Mesendoderm (in vitro differentiated cells): ENCODE measurements around the gene FAM184B.

ENCODE experiments used
- DNase-seq: peaks from one replicate; pipeline ENCODE4 v3.0.0; 2013
- H2AK5ac ChIP-seq: 2 replicates; pipeline ENCODE4 v1.6.1; 2013; ENCODE audit warnings: low read length, inconsistent platforms
- H2BK120ac ChIP-seq: 2 replicates; pipeline ENCODE4 v1.6.1; 2013; ENCODE audit warnings: low read depth, mild to moderate bottlenecking, low read length, moderate library complexity, mixed read lengths
- H2BK15ac ChIP-seq: replicated peaks from 2 replicates; pipeline ENCODE4 v1.6.1; 2013; ENCODE audit warnings: low read depth, mild to moderate bottlenecking, moderate library complexity
- H2BK5ac ChIP-seq: 2 replicates; pipeline ENCODE4 v1.6.1; 2013; ENCODE audit warnings: low read length, inconsistent platforms
- H3K18ac ChIP-seq: 2 replicates; pipeline ENCODE4 v1.6.1; 2013; ENCODE audit warnings: mild to moderate bottlenecking, low read length, mixed read lengths
- H3K23ac ChIP-seq: one replicate; pipeline ENCODE4 v1.6.1; 2013; ENCODE audit warnings: low read length
- H3K27ac ChIP-seq: 2 replicates; pipeline ENCODE4 v1.5.1; 2013; ENCODE audit warnings: low read depth, mild to moderate bottlenecking, inconsistent platforms, low read length, moderate library complexity
- H3K27me3 ChIP-seq: 2 replicates; pipeline ENCODE4 v1.6.1; 2013; ENCODE audit warnings: low read length, control low read depth, mild to moderate bottlenecking, inconsistent platforms; ENCODE audit not compliant: insufficient read depth, poor library complexity
- H3K36me3 ChIP-seq: 2 replicates; pipeline ENCODE4 v1.6.1; 2013; ENCODE audit warnings: low read length, inconsistent platforms; ENCODE audit not compliant: control insufficient read depth, insufficient read depth
- H3K4ac ChIP-seq: one replicate; pipeline ENCODE4 v1.6.1; 2013; ENCODE audit warnings: low read depth, mild to moderate bottlenecking, low read length, moderate library complexity
- H3K4me1 ChIP-seq: 2 replicates; pipeline ENCODE4 v1.6.1; 2013; ENCODE audit warnings: low read depth, low read length, inconsistent platforms; ENCODE audit not compliant: control insufficient read depth
- H3K4me2 ChIP-seq: 2 replicates; pipeline ENCODE4 v1.6.1; 2013; ENCODE audit warnings: low read length
- H3K4me3 ChIP-seq: 2 replicates; pipeline ENCODE4 v1.5.1; 2013; ENCODE audit warnings: mild to moderate bottlenecking, low read length
- H3K56ac ChIP-seq: one replicate; pipeline ENCODE4 v1.6.1; 2013; ENCODE audit warnings: low read length
- H3K79me1 ChIP-seq: 2 replicates; pipeline ENCODE4 v1.6.1; 2013; ENCODE audit warnings: low read length, inconsistent platforms
- H3K79me2 ChIP-seq: 2 replicates; pipeline ENCODE4 v1.6.1; 2013; ENCODE audit warnings: mild to moderate bottlenecking, low read length; ENCODE audit not compliant: control insufficient read depth, insufficient read depth
- H3K9ac ChIP-seq: 2 replicates; pipeline ENCODE4 v1.6.1; 2013; ENCODE audit warnings: low read length, inconsistent platforms
- H4K5ac ChIP-seq: one replicate; pipeline ENCODE4 v1.6.1; 2013; ENCODE audit warnings: low read length
- H4K8ac ChIP-seq: one replicate; pipeline ENCODE4 v1.6.1; 2013; ENCODE audit warnings: low read depth, mild to moderate bottlenecking, control low read depth, low read length, moderate library complexity
- WGBS: extraction: QIAGEN DNeasy Blood & Tissue Kit; methylation state at CpG from one replicate; pipeline ENCODE4 v1.1.7; 2013; ENCODE audit warnings: low lambda C conversion rate, missing lambda C conversion rate; ENCODE audit not compliant: insufficient coverage; ENCODE audit errors: extremely low coverage; 5-methylcytosine and 5-hydroxymethylcytosine counted together

FAM184B gene

GRCh38 chr4:17786567-17786966 lies 5.1 kb upstream of the FAM184B start:
- no peak overlapping the region for H3K4ac ChIP-seq
- no peak overlapping the region for H3K9ac ChIP-seq
- no CpG with 5 or more reads among the region's 5 CpGs for WGBS
- H2BK120ac ChIP-seq, result no peak overlapping the region
- no peak overlapping the region for H3K4me3 ChIP-seq
- H4K5ac ChIP-seq, result no peak overlapping the region
- no peak for DNase-seq
- H2BK15ac ChIP-seq, result no peak overlapping the region
- H2AK5ac ChIP-seq, result no peak overlapping the region
- no peak overlapping the region for H3K23ac ChIP-seq
- H3K4me2 ChIP-seq, result no peak overlapping the region
- no peak overlapping the region for H3K56ac ChIP-seq
- no peaks in the 10 kb centered on the region for H3K4me1 ChIP-seq
- peaks cover 7% of the 10 kb centered on the region for H3K27me3 ChIP-seq
- H3K79me2 ChIP-seq, result no peaks in the 10 kb centered on the region
- no peak overlapping the region for H3K18ac ChIP-seq
- H3K79me1 ChIP-seq, result no peaks in the 10 kb centered on the region
- no peak overlapping the region for H4K8ac ChIP-seq
- H2BK5ac ChIP-seq, result no peak overlapping the region
- H3K27ac ChIP-seq, result no peak overlapping the region
- H3K36me3 ChIP-seq, result no peaks in the 10 kb centered on the region

GRCh38 chr4:17785858-17786257 lies 4.4 kb upstream of the FAM184B start:
- Histone ChIP-seq H3K56ac (no peak overlapping the region), H3K36me3 (no peaks in the 10 kb centered on the region), H3K79me1 (no peaks in the 10 kb centered on the region), H2BK15ac (no peak overlapping the region), H2BK120ac (no peak overlapping the region), H3K4me2 (no peak overlapping the region), H3K27ac (no peak overlapping the region), H3K4ac (no peak overlapping the region), H3K27me3 (peaks cover 14% of the 10 kb centered on the region), H2BK5ac (no peak overlapping the region), H3K9ac (no peak overlapping the region), H3K4me3 (no peak overlapping the region), H3K4me1 (no peaks in the 10 kb centered on the region), H4K5ac (no peak overlapping the region), H3K79me2 (no peaks in the 10 kb centered on the region), H3K23ac (no peak overlapping the region), H2AK5ac (no peak overlapping the region), H4K8ac (no peak overlapping the region), H3K18ac (no peak overlapping the region)
- no peak for DNase-seq
- WGBS, result no CpG with 5 or more reads among the region's 5 CpGs

- peak; percentile 19 for DNase-seq
- H3K4me2 ChIP-seq, result peak overlapping the region; percentile 53
- no peak overlapping the region for H2AK5ac ChIP-seq
- H2BK5ac ChIP-seq, result no peak overlapping the region
- peak overlapping the region; percentile 59 for H3K56ac ChIP-seq
- no peak overlapping the region for H3K4ac ChIP-seq
- H2BK120ac ChIP-seq, result no peak overlapping the region
- peak overlapping the region; percentile 45 for H3K23ac ChIP-seq
- no peak overlapping the region for H3K18ac ChIP-seq
- H3K9ac ChIP-seq, result peak overlapping the region; percentile 21
- H4K5ac ChIP-seq, result no peak overlapping the region
- no CpG with 5 or more reads among the region's 31 CpGs for WGBS
- H3K27ac ChIP-seq, result no peak overlapping the region
- peaks cover 24% of the 10 kb centered on the region for H3K27me3 ChIP-seq
- no peaks in the 10 kb centered on the region for H3K36me3 ChIP-seq
- no peak overlapping the region for H2BK15ac ChIP-seq
- H3K4me1 ChIP-seq, result no peaks in the 10 kb centered on the region
- H4K8ac ChIP-seq, result no peak overlapping the region
- H3K79me2 ChIP-seq, result no peaks in the 10 kb centered on the region
- H3K4me3 ChIP-seq, result no peak overlapping the region
- H3K79me1 ChIP-seq, result no peaks in the 10 kb centered on the region
Measured at GRCh38 chr4:17780501-17781299, 721 bp downstream of the FAM184B start.

GRCh38 chr4:17778431-17778830 lies 3.0 kb downstream of the FAM184B start:
- Histone ChIP-seq H3K36me3 (no peaks in the 10 kb centered on the region), H3K79me1 (no peaks in the 10 kb centered on the region), H4K5ac (no peak overlapping the region), H3K27me3 (peaks cover 24% of the 10 kb centered on the region), H2BK5ac (no peak overlapping the region), H3K4ac (no peak overlapping the region), H3K18ac (no peak overlapping the region), H3K4me3 (no peak overlapping the region), H3K4me2 (no peak overlapping the region), H4K8ac (no peak overlapping the region), H2AK5ac (no peak overlapping the region), H3K27ac (no peak overlapping the region), H2BK15ac (no peak overlapping the region), H3K23ac (no peak overlapping the region), H3K56ac (no peak overlapping the region), H3K79me2 (no peaks in the 10 kb centered on the region), H3K9ac (no peak overlapping the region), H2BK120ac (no peak overlapping the region), H3K4me1 (no peaks in the 10 kb centered on the region)
- WGBS, result no CpG with 5 or more reads among the region's 3 CpGs
- no peak for DNase-seq

- no peak overlapping the region for H3K4me2 ChIP-seq
- no peak overlapping the region for H2AK5ac ChIP-seq
- no peaks in the 10 kb centered on the region for H3K27me3 ChIP-seq
- no peak overlapping the region for H3K4ac ChIP-seq
- DNase-seq, result no peak
- H3K36me3 ChIP-seq, result no peaks in the 10 kb centered on the region
- H3K9ac ChIP-seq, result no peak overlapping the region
- no peak overlapping the region for H3K18ac ChIP-seq
- no peaks in the 10 kb centered on the region for H3K79me1 ChIP-seq
- H2BK5ac ChIP-seq, result no peak overlapping the region
- no peak overlapping the region for H3K23ac ChIP-seq
- no peak overlapping the region for H4K8ac ChIP-seq
- no peaks in the 10 kb centered on the region for H3K79me2 ChIP-seq
- H3K4me3 ChIP-seq, result no peak overlapping the region
- no peaks in the 10 kb centered on the region for H3K4me1 ChIP-seq
- H2BK120ac ChIP-seq, result no peak overlapping the region
- no peak overlapping the region for H4K5ac ChIP-seq
- H2BK15ac ChIP-seq, result no peak overlapping the region
- H3K56ac ChIP-seq, result no peak overlapping the region
- WGBS, result no CpG with 5 or more reads among the region's 10 CpGs
- H3K27ac ChIP-seq, result no peak overlapping the region
Measured at GRCh38 chr4:17773135-17773698, 8.2 kb downstream of the FAM184B start.
